Mesendoderm (in vitro differentiated cells): ENCODE measurements around the gene PLEKHG4B.

Source experiments
- DNase-seq: peaks from one replicate; pipeline ENCODE4 v3.0.0; 2013
- H2AK5ac ChIP-seq: 2 replicates; pipeline ENCODE4 v1.6.1; 2013; ENCODE audit warnings: low read length, inconsistent platforms
- H2BK120ac ChIP-seq: 2 replicates; pipeline ENCODE4 v1.6.1; 2013; ENCODE audit warnings: low read depth, mild to moderate bottlenecking, low read length, moderate library complexity, mixed read lengths
- H2BK15ac ChIP-seq: replicated peaks from 2 replicates; pipeline ENCODE4 v1.6.1; 2013; ENCODE audit warnings: low read depth, mild to moderate bottlenecking, moderate library complexity
- H2BK5ac ChIP-seq: 2 replicates; pipeline ENCODE4 v1.6.1; 2013; ENCODE audit warnings: low read length, inconsistent platforms
- H3K18ac ChIP-seq: 2 replicates; pipeline ENCODE4 v1.6.1; 2013; ENCODE audit warnings: mild to moderate bottlenecking, low read length, mixed read lengths
- H3K23ac ChIP-seq: one replicate; pipeline ENCODE4 v1.6.1; 2013; ENCODE audit warnings: low read length
- H3K27ac ChIP-seq: 2 replicates; pipeline ENCODE4 v1.5.1; 2013; ENCODE audit warnings: low read depth, mild to moderate bottlenecking, inconsistent platforms, low read length, moderate library complexity
- H3K27me3 ChIP-seq: 2 replicates; pipeline ENCODE4 v1.6.1; 2013; ENCODE audit warnings: low read length, control low read depth, mild to moderate bottlenecking, inconsistent platforms; ENCODE audit not compliant: insufficient read depth, poor library complexity
- H3K36me3 ChIP-seq: 2 replicates; pipeline ENCODE4 v1.6.1; 2013; ENCODE audit warnings: low read length, inconsistent platforms; ENCODE audit not compliant: control insufficient read depth, insufficient read depth
- H3K4ac ChIP-seq: one replicate; pipeline ENCODE4 v1.6.1; 2013; ENCODE audit warnings: low read depth, mild to moderate bottlenecking, low read length, moderate library complexity
- H3K4me1 ChIP-seq: 2 replicates; pipeline ENCODE4 v1.6.1; 2013; ENCODE audit warnings: low read depth, low read length, inconsistent platforms; ENCODE audit not compliant: control insufficient read depth
- H3K4me2 ChIP-seq: 2 replicates; pipeline ENCODE4 v1.6.1; 2013; ENCODE audit warnings: low read length
- H3K4me3 ChIP-seq: 2 replicates; pipeline ENCODE4 v1.5.1; 2013; ENCODE audit warnings: mild to moderate bottlenecking, low read length
- H3K56ac ChIP-seq: one replicate; pipeline ENCODE4 v1.6.1; 2013; ENCODE audit warnings: low read length
- H3K79me1 ChIP-seq: 2 replicates; pipeline ENCODE4 v1.6.1; 2013; ENCODE audit warnings: low read length, inconsistent platforms
- H3K79me2 ChIP-seq: 2 replicates; pipeline ENCODE4 v1.6.1; 2013; ENCODE audit warnings: mild to moderate bottlenecking, low read length; ENCODE audit not compliant: control insufficient read depth, insufficient read depth
- H3K9ac ChIP-seq: 2 replicates; pipeline ENCODE4 v1.6.1; 2013; ENCODE audit warnings: low read length, inconsistent platforms
- H4K5ac ChIP-seq: one replicate; pipeline ENCODE4 v1.6.1; 2013; ENCODE audit warnings: low read length
- H4K8ac ChIP-seq: one replicate; pipeline ENCODE4 v1.6.1; 2013; ENCODE audit warnings: low read depth, mild to moderate bottlenecking, control low read depth, low read length, moderate library complexity
- WGBS: extraction: QIAGEN DNeasy Blood & Tissue Kit; methylation state at CpG from one replicate; pipeline ENCODE4 v1.1.7; 2013; ENCODE audit warnings: low lambda C conversion rate, missing lambda C conversion rate; ENCODE audit not compliant: insufficient coverage; ENCODE audit errors: extremely low coverage; 5-methylcytosine and 5-hydroxymethylcytosine counted together

Gene PLEKHG4B

GRCh38 chr5:142246-142810 lies 50.4 kb downstream of the PLEKHG4B start:
- Histone ChIP-seq H3K56ac (no peak overlapping the region), H3K18ac (no peak overlapping the region), H2BK5ac (no peak overlapping the region), H3K9ac (no peak overlapping the region), H3K27ac (no peak overlapping the region), H3K4me3 (no peak overlapping the region), H2AK5ac (no peak overlapping the region), H4K5ac (no peak overlapping the region), H2BK120ac (no peak overlapping the region), H2BK15ac (no peak overlapping the region), H4K8ac (no peak overlapping the region), H3K23ac (no peak overlapping the region), H3K4me2 (no peak overlapping the region), H3K79me1 (peaks cover 3% of the 10 kb centered on the region), H3K27me3 (no peaks in the 10 kb centered on the region), H3K36me3 (peaks cover 9% of the 10 kb centered on the region), H3K4me1 (no peaks in the 10 kb centered on the region), H3K4ac (no peak overlapping the region), H3K79me2 (peaks cover 4% of the 10 kb centered on the region)
- WGBS = no CpG with 5 or more reads among the region's 18 CpGs
- DNase-seq = no peak

DNA sequence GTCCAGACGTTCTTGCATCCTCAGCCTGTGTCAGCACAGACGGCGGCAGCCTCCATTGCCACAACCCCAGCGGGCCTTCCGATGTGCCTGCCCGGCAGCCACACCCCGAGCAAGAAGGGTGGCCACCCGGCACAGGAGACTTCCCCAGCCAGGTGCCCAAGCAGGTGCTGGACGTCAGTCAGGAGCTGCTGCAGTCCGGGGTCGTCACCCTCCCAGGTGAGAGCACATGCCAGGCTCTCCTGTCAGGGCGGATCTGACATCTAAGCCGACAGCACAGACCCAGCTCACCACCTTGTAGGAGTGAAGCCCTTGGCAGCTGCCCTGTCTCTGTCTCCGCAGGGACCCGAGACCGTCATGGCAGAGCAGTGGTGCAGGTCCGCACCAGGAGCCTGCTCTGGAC lies 51.1 kb downstream of the PLEKHG4B start:
- no peak overlapping the region for H3K27ac ChIP-seq
- no peaks in the 10 kb centered on the region for H3K4me1 ChIP-seq
- H3K9ac ChIP-seq = no peak overlapping the region
- H3K27me3 ChIP-seq = no peaks in the 10 kb centered on the region
- no peak overlapping the region for H4K8ac ChIP-seq
- no peak overlapping the region for H3K4me2 ChIP-seq
- no peak overlapping the region for H3K56ac ChIP-seq
- no peak overlapping the region for H3K18ac ChIP-seq
- H2AK5ac ChIP-seq = no peak overlapping the region
- no peak overlapping the region for H3K4ac ChIP-seq
- H3K23ac ChIP-seq = no peak overlapping the region
- no peak overlapping the region for H2BK120ac ChIP-seq
- H4K5ac ChIP-seq = no peak overlapping the region
- DNase-seq = no peak
- no peak overlapping the region for H3K4me3 ChIP-seq
- peaks cover 3% of the 10 kb centered on the region for H3K79me1 ChIP-seq
- no peak overlapping the region for H2BK5ac ChIP-seq
- WGBS = no CpG with 5 or more reads among the region's 17 CpGs
- H3K79me2 ChIP-seq = peaks cover 2% of the 10 kb centered on the region
- peaks cover 10% of the 10 kb centered on the region for H3K36me3 ChIP-seq
- H2BK15ac ChIP-seq = no peak overlapping the region

DNA sequence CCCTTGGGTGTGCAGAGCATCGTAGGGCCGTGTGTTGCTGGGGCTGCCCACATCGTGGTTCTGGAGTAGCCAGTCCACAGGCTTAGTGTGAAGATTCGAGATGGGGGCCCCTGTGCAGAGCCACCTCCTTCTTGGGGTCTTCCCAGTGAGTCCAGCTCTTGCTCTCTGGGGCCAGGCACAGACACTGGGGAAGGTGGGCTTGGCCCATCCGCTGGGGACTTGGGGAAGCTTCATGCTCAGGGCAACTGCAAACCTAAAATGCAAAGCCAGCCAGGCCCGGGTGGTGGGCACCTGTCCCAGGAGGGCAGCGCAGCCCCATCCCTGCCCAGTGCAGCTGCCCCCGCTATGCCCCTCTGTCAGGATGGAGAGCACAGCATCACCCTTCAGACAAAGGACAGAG lies 53.0 kb downstream of the PLEKHG4B start:
- Histone ChIP-seq H3K4me1 (no peaks in the 10 kb centered on the region), H3K79me2 (no peaks in the 10 kb centered on the region), H3K4me3 (no peak overlapping the region), H3K27me3 (no peaks in the 10 kb centered on the region), H3K56ac (no peak overlapping the region), H3K9ac (no peak overlapping the region), H4K8ac (no peak overlapping the region), H2AK5ac (no peak overlapping the region), H3K18ac (no peak overlapping the region), H4K5ac (no peak overlapping the region), H2BK120ac (no peak overlapping the region), H3K23ac (no peak overlapping the region), H3K4me2 (no peak overlapping the region), H3K79me1 (no peaks in the 10 kb centered on the region), H3K4ac (no peak overlapping the region), H2BK15ac (no peak overlapping the region), H3K27ac (no peak overlapping the region), H2BK5ac (no peak overlapping the region), H3K36me3 (peaks cover 10% of the 10 kb centered on the region)
- WGBS = no CpG with 5 or more reads among the region's 8 CpGs
- DNase-seq = no peak

GRCh38 chr5:145585-146323 lies 53.8 kb downstream of the PLEKHG4B start:
- H3K18ac ChIP-seq = no peak overlapping the region
- no peak overlapping the region for H3K9ac ChIP-seq
- no peaks in the 10 kb centered on the region for H3K4me1 ChIP-seq
- no peaks in the 10 kb centered on the region for H3K79me2 ChIP-seq
- H2BK15ac ChIP-seq = no peak overlapping the region
- H4K5ac ChIP-seq = no peak overlapping the region
- H3K23ac ChIP-seq = no peak overlapping the region
- H3K36me3 ChIP-seq = peaks cover 10% of the 10 kb centered on the region
- H3K4ac ChIP-seq = no peak overlapping the region
- H2BK5ac ChIP-seq = no peak overlapping the region
- no peak for DNase-seq
- H3K27me3 ChIP-seq = no peaks in the 10 kb centered on the region
- H3K56ac ChIP-seq = no peak overlapping the region
- H3K4me2 ChIP-seq = no peak overlapping the region
- H3K79me1 ChIP-seq = no peaks in the 10 kb centered on the region
- H2BK120ac ChIP-seq = no peak overlapping the region
- no peak overlapping the region for H3K4me3 ChIP-seq
- H3K27ac ChIP-seq = no peak overlapping the region
- WGBS = no CpG with 5 or more reads among the region's 7 CpGs
- no peak overlapping the region for H4K8ac ChIP-seq
- H2AK5ac ChIP-seq = no peak overlapping the region

- Histone ChIP-seq H4K5ac (no peak overlapping the region), H3K27me3 (no peaks in the 10 kb centered on the region), H3K9ac (no peak overlapping the region), H3K79me2 (no peaks in the 10 kb centered on the region), H2BK120ac (no peak overlapping the region), H3K27ac (no peak overlapping the region), H3K18ac (no peak overlapping the region), H3K4me2 (no peak overlapping the region), H3K79me1 (no peaks in the 10 kb centered on the region), H2BK15ac (no peak overlapping the region), H3K56ac (no peak overlapping the region), H3K4me1 (no peaks in the 10 kb centered on the region), H3K4ac (no peak overlapping the region), H3K36me3 (peaks cover 3% of the 10 kb centered on the region), H3K23ac (no peak overlapping the region), H4K8ac (no peak overlapping the region), H2BK5ac (no peak overlapping the region), H2AK5ac (no peak overlapping the region), H3K4me3 (no peak overlapping the region)
- peak; percentile 44 for DNase-seq
- WGBS = no CpG with 5 or more reads among the region's 1 CpG
These were observed 55.8 kb downstream of the PLEKHG4B start for GRCh38 chr5:147751-148150.
